Neural cell (in vitro differentiated cells): ENCODE results near the gene PHF23. TPM values are rescaled to one million over a fixed set of nuclear protein-coding genes. Genes with fewer than 3 reads are reported as not detected.

ENCODE experiments used
- H2AFZ ChIP-seq: fragments of 200-600, 300-800 bp; sonication (generic), shearing (Covaris generic); 2 replicates; pipeline ENCODE4 v1.6.0; 2014; ENCODE audit warnings: low read depth, mild to moderate bottlenecking, antibody characterized with exemption, low read length, moderate library complexity
- H3F3A ChIP-seq: fragments of 200-600 bp; shearing (Covaris generic); 2 replicates; pipeline ENCODE4 v1.6.1; 2016; ENCODE audit warnings: mild to moderate bottlenecking, moderate library complexity, mixed read lengths, antibody characterized with exemption, low read length; ENCODE audit not compliant: insufficient read depth, poor library complexity, severe bottlenecking
- H3K27ac ChIP-seq: fragments of 200-600, 300-800 bp; sonication (generic), shearing (Covaris generic); 2 replicates; pipeline ENCODE4 v1.5.1; 2014; ENCODE audit warnings: mild to moderate bottlenecking, low read length, moderate library complexity
- H3K27me3 ChIP-seq: fragments of 300-800, 200-600 bp; sonication (generic), shearing (Covaris generic); 2 replicates; pipeline ENCODE4 v1.6.0; 2014; ENCODE audit warnings: mild to moderate bottlenecking, low read depth, low read length, moderate library complexity; ENCODE audit not compliant: insufficient read depth
- H3K36me3 ChIP-seq: fragments of 300-800, 200-600 bp; sonication (generic), shearing (Covaris generic); 2 replicates; pipeline ENCODE4 v1.5.1; 2014; ENCODE audit warnings: mild to moderate bottlenecking, antibody characterized with exemption, low read length, moderate library complexity; ENCODE audit not compliant: insufficient read depth
- H3K4me2 ChIP-seq: fragments of 300-800, 200-600 bp; sonication (generic), shearing (Covaris generic); 2 replicates; pipeline ENCODE4 v1.6.0; 2014; ENCODE audit warnings: mild to moderate bottlenecking, low read length
- H3K4me3 ChIP-seq: fragments of 300-800, 200-600 bp; sonication (generic), shearing (Covaris generic); 2 replicates; pipeline ENCODE4 v1.5.1; 2014; ENCODE audit warnings: mild to moderate bottlenecking, low read length, moderate library complexity
- H3K79me2 ChIP-seq: fragments of 200-600 bp; shearing (Covaris generic); replicated peaks from 2 replicates; pipeline ENCODE4 v1.6.0; 2014; ENCODE audit warnings: mild to moderate bottlenecking, low read length, moderate library complexity; ENCODE audit not compliant: insufficient read depth
- H3K9ac ChIP-seq: fragments of 300-800, 200-600 bp; sonication (generic), shearing (Covaris generic); 2 replicates; pipeline ENCODE4 v1.6.1; 2016; ENCODE audit warnings: mild to moderate bottlenecking, low read length, mixed read lengths
- H3K9me2 ChIP-seq: fragments of 200-600 bp; shearing (Covaris generic); 2 replicates; pipeline ENCODE4 v1.6.1; 2016; ENCODE audit warnings: mild to moderate bottlenecking, low read length, mixed read lengths; ENCODE audit not compliant: insufficient read depth
- H3K9me3 ChIP-seq: fragments of 200-600, 300-800 bp; sonication (generic), shearing (Covaris generic); 2 replicates; pipeline ENCODE4 v1.6.1; 2016; ENCODE audit warnings: mild to moderate bottlenecking, mixed run types, low read length, moderate library complexity, mixed read lengths
- H4K20me1 ChIP-seq: fragments of 200-600 bp; shearing (Covaris generic); 2 replicates; pipeline ENCODE4 v1.6.1; 2016; ENCODE audit warnings: mild to moderate bottlenecking, mixed run types; ENCODE audit not compliant: insufficient read depth
- CTCF ChIP-seq: fragments of 450-650 bp; IDR thresholded peaks from 2 replicates; pipeline ENCODE4 v1.5.1; 2014; ENCODE audit warnings: antibody characterized with exemption, mild to moderate bottlenecking, moderate library complexity; ENCODE audit not compliant: poor library complexity, severe bottlenecking
- EP300 ChIP-seq: fragments of 450-650 bp; conservative IDR thresholded peaks from 2 replicates; pipeline ENCODE4 v1.6.1; 2014; ENCODE audit warnings: antibody characterized with exemption, mild to moderate bottlenecking, moderate library complexity; ENCODE audit not compliant: poor library complexity, severe bottlenecking
- EZH2 ChIP-seq: fragments of 200-600, 300-800 bp; shearing (Covaris generic), sonication (generic); IDR thresholded peaks from 2 replicates; pipeline ENCODE4 v1.6.1; 2014; ENCODE audit warnings: antibody characterized with exemption, low read length, borderline replicate concordance, mild to moderate bottlenecking; ENCODE audit not compliant: insufficient read depth, poor library complexity, severe bottlenecking
- MXI1 ChIP-seq: fragments of 450-650 bp; conservative IDR thresholded peaks from 2 replicates; pipeline ENCODE4 v1.6.1; 2014; ENCODE audit warnings: antibody characterized with exemption, mild to moderate bottlenecking; ENCODE audit not compliant: poor library complexity, severe bottlenecking
- POLR2AphosphoS5 ChIP-seq: IDR thresholded peaks from 2 replicates; pipeline ENCODE4 v1.6.1; 2012
- RAD21 ChIP-seq: fragments of 450-650 bp; conservative IDR thresholded peaks from 2 replicates; pipeline ENCODE4 v1.6.1; 2014; ENCODE audit warnings: antibody characterized with exemption, mild to moderate bottlenecking, moderate library complexity
- REST ChIP-seq: IDR thresholded peaks from 2 replicates; pipeline ENCODE4 v1.6.1; 2012; ENCODE audit warnings: borderline replicate concordance
- SMC3 ChIP-seq: fragments of 450-650 bp; conservative IDR thresholded peaks from 2 replicates; pipeline ENCODE4 v1.6.1; 2014; ENCODE audit warnings: antibody characterized with exemption, mild to moderate bottlenecking, moderate library complexity; ENCODE audit not compliant: poor library complexity
- TAF1 ChIP-seq: IDR thresholded peaks from 2 replicates; pipeline ENCODE4 v1.6.1; 2012; ENCODE audit warnings: low read depth
- polyA plus RNA-seq: library from polyadenylated mRNA; depleted of rRNA; stranded (reverse); fragments of >200 nt; gene quantifications from 2 replicates; pipeline ENCODE4 v1.2.3, GENCODE V29; 2014

The PHF23 gene
- polyA plus RNA-seq, 1 donor from 2014 or later: 55.7 TPM

DNA sequence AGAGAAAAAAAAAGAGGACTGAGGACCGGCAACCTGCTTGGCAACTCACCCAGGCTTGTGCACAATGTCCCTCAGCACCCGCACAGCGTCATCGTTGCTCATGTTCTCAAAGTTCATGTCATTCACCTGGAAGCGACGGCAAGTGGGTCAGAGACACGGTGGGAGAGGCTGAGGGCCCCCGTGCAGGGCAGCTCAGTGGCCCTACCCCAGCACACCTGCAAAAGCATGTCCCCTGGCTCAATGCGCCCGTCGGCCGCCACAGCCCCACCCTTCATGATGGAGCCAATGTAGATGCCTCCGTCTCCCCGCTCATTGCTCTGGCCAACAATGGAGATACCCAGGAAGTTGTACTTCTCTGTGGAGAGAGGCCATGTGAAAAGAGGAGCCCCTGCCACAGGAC, 10.3 kb downstream of the PHF23 start:
- Histone ChIP-seq H3K9me3 (no peaks in the 10 kb centered on the region), H2AFZ (no peak overlapping the region), H3K27ac (no peak overlapping the region), H3K36me3 (no peaks in the 10 kb centered on the region), H3K9me2 (no peaks in the 10 kb centered on the region), H4K20me1 (peaks cover 5% of the 10 kb centered on the region), H3K27me3 (no peaks in the 10 kb centered on the region), H3F3A (no peaks in the 10 kb centered on the region), H3K4me3 (no peak overlapping the region), H3K4me2 (no peak overlapping the region), H3K9ac (no peak overlapping the region), H3K79me2 (peaks cover 41% of the 10 kb centered on the region)
- TF ChIP-seq POLR2AphosphoS5 (no peak), RAD21 (no peak)

DNA sequence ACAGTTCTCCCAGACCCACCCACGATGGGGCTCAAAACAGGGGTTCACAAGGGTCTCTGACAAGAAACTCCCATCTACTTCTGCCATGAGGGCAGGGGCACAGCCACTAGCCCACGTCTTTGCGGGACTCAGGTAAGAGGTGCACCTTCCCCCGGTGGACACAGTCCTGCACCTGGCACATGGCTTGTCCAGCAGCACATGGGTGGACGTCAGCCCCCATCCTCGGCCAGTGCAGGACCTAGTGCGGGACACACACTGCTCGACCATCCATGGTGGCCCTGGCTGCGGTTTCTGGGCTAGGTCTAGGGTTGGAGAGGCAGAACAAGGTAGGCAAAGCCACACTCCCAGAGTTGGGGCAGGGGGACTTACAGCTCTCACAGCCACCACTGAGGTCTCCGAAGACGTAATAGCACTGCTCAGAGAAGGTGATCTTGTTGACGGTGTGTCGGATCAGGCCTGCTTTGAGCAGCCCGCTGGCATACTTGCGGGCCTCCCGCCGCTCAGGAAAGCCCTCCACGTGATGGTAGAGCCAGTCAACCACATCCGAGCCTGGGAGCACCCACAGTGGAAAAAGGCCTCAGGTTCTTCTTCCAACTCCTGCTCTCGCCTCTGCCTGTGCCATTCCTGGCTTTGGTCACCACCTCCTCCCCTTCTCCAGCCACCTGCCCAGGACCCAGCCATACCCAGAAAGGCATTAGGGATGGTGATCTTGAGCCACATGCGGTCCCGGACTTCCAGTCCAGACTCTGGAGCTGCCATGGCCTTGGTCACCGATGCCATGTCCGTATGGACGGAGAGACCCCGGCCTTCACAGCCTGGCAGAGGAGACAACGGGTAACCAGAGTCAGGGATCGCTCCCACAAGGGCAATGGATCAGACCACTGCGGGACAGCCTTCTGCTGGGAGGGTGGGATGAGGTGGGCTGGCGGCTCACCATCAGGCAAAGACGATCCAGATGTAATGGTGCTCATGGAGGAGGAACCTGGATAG, 12.2 kb downstream of the PHF23 start:
- no peaks in the 10 kb centered on the region for H3K9me2 ChIP-seq
- H3K36me3 ChIP-seq: no peaks in the 10 kb centered on the region
- no peak overlapping the region for H3K27ac ChIP-seq
- peaks cover 5% of the 10 kb centered on the region for H4K20me1 ChIP-seq
- no peaks in the 10 kb centered on the region for H3F3A ChIP-seq
- no peak overlapping the region for H3K4me2 ChIP-seq
- H3K9ac ChIP-seq: no peak overlapping the region
- TF ChIP-seq REST: no peak
- no peak for TF ChIP-seq RAD21
- no peak for TF ChIP-seq EP300
- TF ChIP-seq TAF1: no peak
- no peak for TF ChIP-seq CTCF
- TF ChIP-seq MXI1: no peak
- TF ChIP-seq SMC3: no peak
- TF ChIP-seq EZH2: no peak
- no peak for TF ChIP-seq POLR2AphosphoS5
- no peak overlapping the region for H2AFZ ChIP-seq
- no peaks in the 10 kb centered on the region for H3K9me3 ChIP-seq
- peaks cover 22% of the 10 kb centered on the region for H3K79me2 ChIP-seq
- no peak overlapping the region for H3K4me3 ChIP-seq
- no peaks in the 10 kb centered on the region for H3K27me3 ChIP-seq
